A204.1 (cell line): Measurements from ENCODE around the gene ZSCAN21.
"Not testable (repeated sequence)": the region's sequence is repeated elsewhere in the genome, so short reads cannot be mapped to it uniquely, and the experiment has no call there.

ENCODE experiments used
- FAIRE-seq: peaks from 2 replicates; lab custom pipeline; 2012; peaks lifted over from hg19 to GRCh38; lab: Jason Lieb, UNC

Gene ZSCAN21

GRCh38 chr7:100049441-100050291 is at the start of gene ZSCAN21:
Gene ZSCAN21, plus strand, starts transcription at chr7:100049774. Its CDS starts 7,233 bp downstream, at chr7:100057007.
- FAIRE-seq: no peak

GRCh38 chr7:100000239-100000638 is 49.3 kb upstream of the ZSCAN21 start:
- FAIRE-seq: no peak

GRCh38 chr7:100003711-100004661 is 45.6 kb upstream of the ZSCAN21 start:
- FAIRE-seq: no peak

- no peak for FAIRE-seq
These were observed 41.7 kb upstream of the ZSCAN21 start for GRCh38 chr7:100007887-100008286.

GRCh38 chr7:100008525-100008924 is 41.0 kb upstream of the ZSCAN21 start:
- no peak for FAIRE-seq

- not testable (repeated sequence) for FAIRE-seq
These were observed 39.6 kb upstream of the ZSCAN21 start for GRCh38 chr7:100009952-100010351.

GRCh38 chr7:100010901-100011300 is 38.7 kb upstream of the ZSCAN21 start:
- FAIRE-seq: no peak

- no peak for FAIRE-seq
These were observed 38.1 kb upstream of the ZSCAN21 start for GRCh38 chr7:100011516-100011915.

- FAIRE-seq: not testable (repeated sequence)
These were observed 36.9 kb upstream of the ZSCAN21 start for GRCh38 chr7:100012385-100013327.

GRCh38 chr7:100013328-100013676 is 36.3 kb upstream of the ZSCAN21 start:
- no peak for FAIRE-seq

- FAIRE-seq: peak; percentile 65
These were observed 34.1 kb upstream of the ZSCAN21 start, which contains the start of gene ZKSCAN1 for GRCh38 chr7:100015232-100016214. Gene ZKSCAN1, plus strand, starts transcription at chr7:100015596. Its CDS starts 7,911 bp downstream, at chr7:100023507.

- FAIRE-seq: no peak
These were observed 33.2 kb upstream of the ZSCAN21 start for GRCh38 chr7:100016215-100016901.

- FAIRE-seq: no peak
These were observed 32.3 kb upstream of the ZSCAN21 start for GRCh38 chr7:100017300-100017699.

- FAIRE-seq: no peak
These were observed 31.7 kb upstream of the ZSCAN21 start for GRCh38 chr7:100017875-100018274.

GRCh38 chr7:100019908-100020307 is 29.7 kb upstream of the ZSCAN21 start:
- no peak for FAIRE-seq

GRCh38 chr7:100021297-100021696 is 28.3 kb upstream of the ZSCAN21 start:
- FAIRE-seq: no peak

GRCh38 chr7:100022621-100023020 is 27.0 kb upstream of the ZSCAN21 start:
- no peak for FAIRE-seq

GRCh38 chr7:100023526-100023925 is 26.0 kb upstream of the ZSCAN21 start:
- FAIRE-seq: no peak

- no peak for FAIRE-seq
These were observed 25.5 kb upstream of the ZSCAN21 start for GRCh38 chr7:100024020-100024619.
